NCI-H1436 (cell line): Measurements from ENCODE around the gene LECT2.

Experiments used
- DNase-seq: peaks from one replicate; lab custom pipeline; 2025; lab: John Stamatoyannopoulos, UW

The LECT2 gene

GRCh38 chr5:135934939-135935338 lies 19.8 kb downstream of the LECT2 start:
- no peak for DNase-seq

DNA sequence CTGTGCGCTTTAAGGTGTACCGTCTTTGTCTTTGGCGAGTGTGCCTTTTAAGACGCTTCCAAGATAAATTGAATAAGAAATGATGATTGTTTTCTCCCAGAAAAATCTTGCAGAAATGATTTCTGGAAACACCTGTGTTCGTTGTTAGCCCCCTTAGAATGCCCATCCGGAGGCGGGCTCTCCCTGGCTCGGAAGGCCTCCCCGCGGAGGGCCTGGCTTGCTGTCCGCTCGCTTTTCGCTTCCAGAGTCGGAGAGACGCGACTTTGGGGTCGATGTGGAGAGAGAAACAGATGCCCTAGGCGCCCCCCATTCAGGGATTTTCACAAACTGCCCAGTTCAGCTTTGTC lies 23.9 kb downstream of the LECT2 start:
- no peak for DNase-seq

DNA sequence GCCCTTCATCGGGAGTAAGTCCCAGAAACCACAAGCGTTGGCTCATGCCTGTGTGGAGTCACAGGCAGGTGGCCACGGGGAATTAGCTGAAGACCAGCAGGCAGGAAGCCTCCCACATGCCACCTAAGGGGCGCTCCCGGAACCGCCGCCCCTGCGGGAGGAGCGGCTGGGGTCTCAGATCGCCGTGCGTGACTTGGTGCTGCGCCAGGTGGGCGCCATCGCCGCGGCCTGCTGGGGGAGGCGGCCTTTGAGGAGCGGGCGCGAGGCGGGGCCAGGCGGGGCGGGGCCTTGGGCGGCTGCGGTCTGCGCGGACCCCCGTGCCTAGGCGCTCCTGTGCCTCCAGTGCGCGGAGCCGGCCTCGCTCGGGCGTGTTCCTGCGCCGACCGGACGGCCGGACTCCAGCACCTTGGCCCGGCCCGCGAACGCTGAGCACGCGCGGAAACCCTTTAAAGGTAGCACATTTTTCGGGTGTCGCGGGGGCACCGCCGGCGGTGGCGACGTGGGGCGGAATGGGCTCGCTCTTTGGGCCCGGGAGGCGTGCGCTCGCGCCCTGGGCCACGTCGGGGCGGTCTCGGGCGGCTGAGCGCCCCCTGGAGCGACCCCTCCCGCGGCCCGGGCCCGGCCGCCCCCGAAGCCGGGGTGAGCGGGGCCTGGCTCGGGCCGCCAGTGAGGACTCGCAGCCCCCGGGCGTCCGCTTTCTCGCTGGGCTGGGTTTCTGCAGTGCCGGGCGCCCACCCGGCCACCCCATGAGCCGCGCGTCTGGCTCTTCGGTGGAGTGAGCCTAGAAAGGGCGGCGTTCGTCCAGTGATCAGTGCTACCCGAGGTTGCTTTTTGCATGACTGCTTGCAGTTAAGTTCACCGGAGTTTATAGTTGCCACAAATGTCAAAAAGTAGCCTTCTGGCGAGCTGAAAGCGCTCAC lies 24.5 kb downstream of the LECT2 start:
- DNase-seq: no peak

DNA sequence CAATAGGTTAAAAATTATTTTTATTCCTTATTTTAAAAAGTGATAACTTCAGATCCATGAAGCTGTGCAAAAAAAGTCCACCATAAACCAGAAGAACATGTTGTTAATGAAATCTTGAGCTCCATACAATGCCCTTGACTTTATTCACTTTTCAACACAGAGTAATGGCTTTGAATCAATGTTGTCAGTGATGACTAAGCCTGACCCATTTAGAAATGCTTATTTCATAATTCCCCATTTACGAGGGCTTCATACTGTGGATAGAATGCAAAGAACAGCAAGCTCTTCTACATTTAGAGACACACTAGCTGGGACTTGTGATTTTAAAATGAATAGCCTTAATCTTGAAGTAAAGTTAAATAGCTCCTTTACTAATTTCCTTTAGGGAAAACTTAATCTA lies 33.4 kb downstream of the LECT2 start:
- DNase-seq: no peak

DNA sequence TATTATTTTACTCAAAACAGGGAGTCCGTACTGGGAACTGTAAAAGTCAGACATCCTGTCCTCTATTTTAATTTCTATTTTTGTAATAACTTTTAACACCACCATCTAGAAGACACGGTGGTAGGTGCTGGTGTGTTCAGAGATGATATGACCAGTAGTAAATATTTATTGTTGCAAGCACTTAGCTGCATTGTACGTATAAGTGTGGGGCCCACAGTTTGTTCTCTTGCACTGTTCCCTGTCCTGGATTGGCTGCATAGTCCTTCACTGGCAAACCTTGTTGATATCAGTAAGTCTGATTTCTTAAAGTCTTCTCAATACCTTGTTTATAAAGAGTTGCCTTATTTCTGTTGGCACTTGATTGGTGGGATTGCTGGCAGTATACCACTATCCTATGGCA lies 34.6 kb downstream of the LECT2 start:
- DNase-seq: no peak

GRCh38 chr5:135916638-135917263 lies 38.0 kb downstream of the LECT2 start:
- no peak for DNase-seq

GRCh38 chr5:135915466-135916001 lies 39.2 kb downstream of the LECT2 start:
- DNase-seq: no peak

- DNase-seq: no peak
These were observed 40.8 kb downstream of the LECT2 start for GRCh38 chr5:135913713-135914626.

DNA sequence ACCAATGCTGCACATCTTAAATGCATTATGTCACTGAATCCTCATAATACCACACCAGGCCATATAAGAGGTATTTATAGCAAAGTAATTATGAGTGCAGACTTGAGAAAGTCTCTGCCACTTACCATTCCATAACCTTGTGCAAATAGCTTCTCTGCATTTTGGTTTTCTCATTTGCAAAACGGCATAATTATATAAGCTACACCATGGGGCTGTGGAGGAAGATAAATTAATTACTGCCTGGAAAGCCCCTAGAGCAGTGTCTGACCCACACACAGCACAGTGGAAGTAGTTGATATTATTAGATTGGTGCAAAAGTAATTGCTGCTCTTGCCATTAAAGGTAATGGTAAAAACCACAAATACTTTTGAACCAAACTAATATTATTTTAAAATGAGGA lies 49.6 kb downstream of the LECT2 start:
- no peak for DNase-seq

DNA sequence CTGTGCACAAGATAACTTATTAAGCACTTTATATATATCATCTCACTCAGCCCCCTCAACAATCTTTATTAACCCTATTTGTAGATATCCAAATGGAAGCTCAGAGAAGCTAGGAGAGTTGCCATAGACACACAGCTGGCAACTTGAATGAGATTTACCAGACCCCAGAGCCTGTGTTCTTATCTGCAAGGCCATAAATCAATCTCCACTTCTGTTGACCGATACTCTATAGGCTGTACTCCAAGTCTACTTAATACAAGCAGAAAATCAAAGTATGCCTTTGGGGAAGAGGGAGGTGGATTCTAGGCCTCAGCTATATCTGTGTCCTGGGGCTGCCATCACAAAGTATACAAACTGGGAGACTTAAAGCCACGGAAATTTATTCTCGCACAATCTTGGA lies 53.1 kb downstream of the LECT2 start:
- no peak for DNase-seq

DNA sequence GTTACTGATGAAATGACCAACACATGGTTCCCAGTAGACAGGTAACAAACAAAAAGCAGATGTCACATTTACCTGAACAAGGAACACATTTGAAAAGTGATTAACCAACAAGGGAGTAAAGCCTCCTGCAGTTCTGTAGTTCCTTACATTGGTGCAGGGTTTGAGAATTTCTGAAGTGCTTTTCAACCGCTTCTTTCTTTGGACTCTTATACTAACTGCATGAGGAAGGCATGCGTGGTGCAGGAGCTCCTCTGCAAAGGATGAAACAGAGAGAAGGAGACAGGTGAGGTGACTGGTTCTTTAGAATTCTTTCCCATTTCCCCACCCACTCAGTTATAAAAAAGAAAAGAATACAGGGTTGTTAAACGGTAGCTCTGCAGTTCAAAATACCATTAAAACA lies 54.5 kb downstream of the LECT2 start:
- no peak for DNase-seq

DNA sequence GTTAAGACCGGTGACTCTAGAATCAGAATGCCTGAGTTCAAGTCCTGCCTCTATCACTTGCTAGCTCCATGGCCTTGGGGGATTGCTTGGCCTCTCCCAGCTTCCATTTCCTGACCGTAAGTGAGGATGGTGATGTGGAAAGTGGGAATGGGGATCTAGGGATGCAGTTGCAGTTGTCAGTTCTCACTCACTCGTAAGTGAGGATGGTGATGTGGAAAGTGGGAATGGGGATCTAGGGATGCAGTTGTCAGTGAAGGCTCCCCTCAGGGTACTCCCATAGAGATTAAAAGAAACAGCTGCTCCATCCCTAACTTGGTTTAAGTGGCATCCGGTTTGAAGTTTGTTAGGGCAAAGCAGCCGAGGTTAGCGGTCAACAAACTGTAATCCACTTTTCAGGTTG lies 56.1 kb downstream of the LECT2 start:
- no peak for DNase-seq
